Stimulated activated effector memory CD8-positive, alpha-beta T cell treated with anti-CD3 and anti-CD28 coated beads, Interleukin-12 subunit alpha, Interleukin-12 subunit beta, amount 100 ng/mL, for 72 hours (primary cell): ENCODE data around the gene ZMIZ1.
A peak's percentile ranks its signal among the peaks of the same experiment; 100 is the strongest.

Experiments
- ATAC-seq: fragments of 150-1000 bp; cut with Tn5 transposase; 2 replicates; pipeline ENCODE4 v1.10.0; 2021
- DNase-seq, 2 donors: peaks; one replicate each; pipeline ENCODE4 v3.0.0; 2021 to 2022; ENCODE audit warnings: low spot score in 2 of 2
- H3K27ac Mint-ChIP-seq: one replicate; pipeline ENCODE4 v1.8.0; 2022; ENCODE audit warnings: mild to moderate bottlenecking, mixed read lengths
- H3K36me3 Mint-ChIP-seq: one replicate; pipeline ENCODE4 v1.8.0; 2022; ENCODE audit warnings: mild to moderate bottlenecking, mixed read lengths
- H3K4me1 Mint-ChIP-seq: one replicate; pipeline ENCODE4 v1.8.0; 2022; ENCODE audit warnings: mixed read lengths
- H3K4me3 Mint-ChIP-seq: one replicate; pipeline ENCODE4 v1.8.0; 2022; ENCODE audit warnings: mild to moderate bottlenecking, mixed read lengths
- H3K9me3 Mint-ChIP-seq: one replicate; pipeline ENCODE4 v1.8.0; 2022; ENCODE audit warnings: mixed read lengths

The ZMIZ1 gene

DNA sequence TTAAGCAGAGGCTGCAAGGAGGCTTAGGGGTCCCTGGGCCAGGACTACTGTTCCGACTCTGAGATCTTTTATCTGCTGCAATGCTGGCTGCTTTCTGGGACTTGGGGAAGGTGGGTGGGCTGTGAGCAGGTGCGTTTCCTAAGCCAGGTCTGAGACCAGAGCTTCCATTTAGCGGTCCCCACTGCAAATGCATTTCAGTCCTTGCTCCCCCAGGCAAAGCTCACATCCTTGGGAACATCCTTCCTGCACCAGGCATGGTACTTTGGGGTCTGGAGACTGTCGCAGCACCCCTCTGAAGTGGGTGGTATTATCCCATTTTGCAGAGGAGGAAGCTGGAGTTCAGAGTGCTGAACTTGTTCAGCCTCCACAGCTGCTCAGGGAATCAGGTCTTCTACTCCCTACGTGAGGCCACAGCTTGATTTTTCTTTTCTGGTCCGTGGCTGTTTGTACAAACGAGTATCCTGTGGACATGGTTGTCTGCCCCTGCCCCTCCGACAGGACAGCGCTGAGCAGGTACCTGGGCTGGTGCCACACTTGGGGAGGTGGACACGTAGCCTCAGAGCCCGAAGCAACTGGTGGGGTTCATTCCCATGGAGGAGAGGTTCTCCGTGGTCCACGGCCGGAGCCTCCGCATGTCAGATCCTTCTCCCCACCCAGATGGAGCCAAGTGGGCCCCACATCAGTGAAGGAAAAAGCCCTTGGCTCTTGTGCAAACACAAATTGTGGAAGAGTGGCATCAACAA, 20.0 kb downstream of the ZMIZ1 start:
- Mint-ChIP-seq H3K9me3 (no peaks in the 10 kb centered on the region), H3K4me1 (peaks cover 51% of the 10 kb centered on the region), H3K27ac (peak overlapping the region; percentile 30), H3K4me3 (no peak overlapping the region), H3K36me3 (no peaks in the 10 kb centered on the region)
- DNase-seq (no peak), ATAC-seq (no peak)

DNA sequence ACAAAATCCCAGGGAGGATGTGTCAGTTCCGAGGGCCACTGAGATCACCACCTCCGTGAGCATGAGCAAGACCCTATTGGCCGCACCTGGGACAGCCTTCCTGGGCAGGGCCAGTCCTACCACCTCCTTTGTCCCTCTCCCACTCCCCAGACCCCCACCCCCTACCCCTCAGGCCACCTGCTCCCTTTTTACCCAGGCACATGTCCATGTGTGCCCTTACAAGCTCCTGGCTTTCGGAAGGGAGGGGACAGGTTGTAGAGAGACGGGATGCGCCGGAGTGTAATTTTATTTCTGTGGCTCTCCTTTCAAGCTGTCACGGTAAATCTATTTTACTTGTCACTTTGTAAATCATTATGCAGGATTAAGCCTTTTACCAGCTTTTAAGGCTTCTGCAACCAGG, 20.9 kb downstream of the ZMIZ1 start:
- DNase-seq (no peak), ATAC-seq (no peak)
- Mint-ChIP-seq H3K36me3 (no peaks in the 10 kb centered on the region), H3K4me3 (no peak overlapping the region), H3K27ac (peak overlapping the region; percentile 30), H3K9me3 (no peaks in the 10 kb centered on the region), H3K4me1 (peaks cover 43% of the 10 kb centered on the region)

DNA sequence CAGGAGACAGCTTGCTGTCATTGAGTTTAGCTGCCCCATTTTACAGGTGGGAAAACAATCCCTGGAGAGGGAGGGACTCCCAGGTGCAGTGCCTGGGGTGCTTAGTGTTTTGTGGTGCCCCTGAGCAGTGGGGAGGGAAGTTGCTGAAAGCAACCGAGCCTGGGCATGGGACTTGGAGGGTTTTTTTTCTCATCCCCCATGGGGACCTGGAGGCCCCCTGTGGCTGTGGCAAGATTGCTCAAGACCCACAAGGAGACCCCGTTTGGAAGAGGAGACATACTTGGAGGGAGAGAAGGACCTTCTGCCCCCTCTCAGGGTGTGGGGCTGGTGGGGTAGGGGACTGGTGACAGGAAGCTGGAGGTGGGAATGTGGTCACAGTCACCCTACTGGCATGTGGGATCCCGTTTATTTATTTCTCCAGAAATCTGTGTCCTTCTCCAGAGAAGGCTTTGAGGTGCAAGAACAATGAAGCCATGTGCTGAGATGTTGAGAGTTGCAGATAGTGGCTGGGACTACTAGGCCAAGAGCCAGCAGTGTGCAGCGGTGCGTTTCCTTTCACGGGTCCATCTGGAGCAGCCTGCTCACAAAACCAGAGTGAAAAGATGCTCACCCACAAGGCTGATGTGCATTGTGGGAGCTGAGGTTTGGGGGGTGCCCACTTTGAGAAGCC, 21.5 kb downstream of the ZMIZ1 start:
- ATAC-seq (no peak), DNase-seq (no peak)
- peak overlapping the region; percentile 27 for H3K27ac Mint-ChIP-seq
- peaks cover 39% of the 10 kb centered on the region for H3K4me1 Mint-ChIP-seq
- H3K4me3 Mint-ChIP-seq, result no peak overlapping the region
- no peaks in the 10 kb centered on the region for H3K9me3 Mint-ChIP-seq
- H3K36me3 Mint-ChIP-seq, result no peaks in the 10 kb centered on the region

DNA sequence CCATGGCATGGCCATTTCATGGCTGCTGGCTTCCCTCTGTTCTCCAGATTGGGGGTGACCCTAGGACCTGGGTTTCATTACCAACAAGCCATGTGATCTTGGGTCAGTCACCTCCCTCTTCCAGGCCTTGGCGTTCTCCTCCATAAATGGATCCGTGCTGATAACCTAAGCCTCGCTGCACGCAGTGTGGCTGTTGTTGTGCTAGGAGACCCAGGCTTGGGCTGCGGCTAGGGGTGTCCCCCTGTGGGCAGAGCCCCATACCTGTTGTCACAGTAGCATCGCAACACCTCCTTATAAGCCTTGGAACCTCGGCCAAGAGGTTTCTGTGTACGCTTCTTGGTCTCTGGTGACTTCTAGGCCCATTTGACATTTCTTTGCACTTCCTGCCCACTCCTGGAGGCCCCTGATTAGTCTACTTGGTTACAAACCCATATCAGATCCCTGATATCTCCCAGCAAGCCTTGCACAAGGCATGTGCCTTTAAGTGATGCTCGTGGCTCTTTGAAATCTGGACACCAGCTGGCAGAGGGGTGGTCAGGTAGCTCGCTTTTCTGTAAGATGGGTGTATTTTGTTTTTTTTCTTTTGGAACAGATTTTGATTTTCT, 23.6 kb downstream of the ZMIZ1 start:
- H3K9me3 Mint-ChIP-seq, result no peaks in the 10 kb centered on the region
- no peak overlapping the region for H3K27ac Mint-ChIP-seq
- no peaks in the 10 kb centered on the region for H3K36me3 Mint-ChIP-seq
- DNase-seq, result no peak
- H3K4me1 Mint-ChIP-seq, result peaks cover 33% of the 10 kb centered on the region
- no peak overlapping the region for H3K4me3 Mint-ChIP-seq
- no peak for ATAC-seq

DNA sequence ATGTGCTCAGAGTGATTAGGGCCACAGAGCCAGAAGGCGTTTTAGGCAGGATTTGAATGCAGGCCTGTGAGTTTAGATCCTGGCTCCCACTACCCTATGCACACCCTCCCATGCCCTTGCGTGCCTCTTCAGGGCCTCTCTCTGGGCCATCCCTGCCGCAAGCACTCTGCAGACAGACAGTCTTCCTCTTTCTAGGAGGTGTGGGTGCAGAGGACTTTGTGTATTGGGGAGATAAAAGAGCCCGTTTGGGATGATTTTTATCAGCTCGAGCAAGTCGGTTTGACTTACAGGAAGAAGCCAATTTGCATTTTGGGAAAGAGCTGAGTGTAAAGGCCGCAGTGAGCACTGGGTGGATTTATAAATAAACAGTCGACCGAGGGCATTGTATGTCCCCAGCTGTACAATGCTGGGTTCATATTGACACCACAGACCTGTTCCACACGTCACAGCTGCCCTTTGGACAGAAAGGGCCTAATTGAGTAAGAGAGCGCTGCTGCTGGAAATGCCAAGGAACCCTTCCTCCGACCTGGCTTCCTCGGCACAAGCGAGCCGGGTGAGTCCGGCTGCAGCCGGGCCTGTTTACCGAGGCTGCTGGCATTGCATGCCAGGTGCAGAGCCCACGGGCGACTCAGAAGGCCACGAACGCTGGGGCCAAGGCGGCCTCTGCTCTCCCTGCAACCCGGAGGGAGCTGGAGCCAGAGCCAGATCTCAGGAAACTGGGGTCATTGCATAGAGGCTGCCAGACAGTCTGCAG, 25.1 kb downstream of the ZMIZ1 start:
- Mint-ChIP-seq H3K9me3 (no peaks in the 10 kb centered on the region), H3K27ac (no peak overlapping the region), H3K36me3 (no peaks in the 10 kb centered on the region), H3K4me1 (peaks cover 39% of the 10 kb centered on the region), H3K4me3 (no peak overlapping the region)
- ATAC-seq (no peak), DNase-seq (no peak)

DNA sequence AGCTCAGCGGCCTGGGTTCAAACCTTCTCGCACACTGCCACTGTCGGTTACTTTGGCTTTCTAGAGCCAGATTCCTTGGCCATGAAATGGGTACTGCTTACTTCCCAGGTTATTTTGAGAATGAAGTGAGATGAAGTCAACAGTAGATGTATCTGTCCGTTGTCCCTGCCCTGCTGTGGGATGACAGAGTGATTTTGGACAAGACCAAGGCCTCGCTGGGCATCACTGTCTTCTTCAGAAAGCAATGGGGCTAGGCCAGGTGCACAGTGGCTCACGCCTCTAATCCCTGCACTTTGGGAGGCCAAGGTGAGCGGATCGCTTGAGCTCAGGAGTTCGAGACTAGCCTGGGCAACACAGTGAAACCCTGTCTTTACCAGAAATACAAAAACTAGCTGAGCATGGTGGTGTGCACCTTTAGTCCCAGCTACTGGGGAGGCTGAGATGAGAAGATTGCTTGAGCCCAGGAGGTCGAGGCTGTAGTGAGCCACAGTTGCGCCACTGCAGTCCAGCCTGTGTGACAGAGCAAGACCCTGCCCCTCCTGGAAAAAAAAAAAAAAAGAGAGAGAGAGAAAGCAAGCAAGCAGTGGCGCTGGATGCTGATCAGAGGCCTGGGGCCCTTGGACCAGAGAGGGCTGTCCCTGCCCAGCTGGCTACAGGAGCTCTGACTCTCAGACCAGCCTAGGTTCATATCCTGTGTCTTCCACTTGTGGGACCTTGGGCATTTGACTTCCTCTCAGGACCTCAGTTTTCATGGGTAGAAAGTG, 25.8 kb downstream of the ZMIZ1 start:
- H3K27ac Mint-ChIP-seq, result no peak overlapping the region
- no peak for ATAC-seq
- no peak overlapping the region for H3K4me3 Mint-ChIP-seq
- H3K4me1 Mint-ChIP-seq, result peaks cover 34% of the 10 kb centered on the region
- no peak for DNase-seq
- H3K36me3 Mint-ChIP-seq, result no peaks in the 10 kb centered on the region
- no peaks in the 10 kb centered on the region for H3K9me3 Mint-ChIP-seq

DNA sequence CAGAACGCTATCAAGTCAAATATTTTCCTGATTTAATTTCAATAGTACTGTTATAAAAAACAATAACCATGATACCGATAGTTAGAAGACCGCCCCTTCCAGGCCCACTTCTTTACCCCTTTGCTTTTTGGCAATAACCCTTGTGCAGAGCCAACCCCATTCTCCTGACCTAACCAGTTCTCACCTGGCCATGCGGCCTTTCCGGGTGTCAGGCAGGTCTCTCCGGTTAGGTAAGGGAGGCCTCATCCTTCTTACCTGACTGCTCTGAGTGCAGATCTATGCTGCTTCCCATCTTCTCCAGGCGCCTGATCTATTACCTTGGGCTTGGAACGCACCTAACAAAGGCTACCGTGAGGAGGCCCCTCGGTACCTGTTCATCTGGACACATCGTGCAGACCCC, 26.6 kb downstream of the ZMIZ1 start:
- no peaks in the 10 kb centered on the region for H3K9me3 Mint-ChIP-seq
- no peaks in the 10 kb centered on the region for H3K36me3 Mint-ChIP-seq
- H3K4me3 Mint-ChIP-seq, result no peak overlapping the region
- H3K27ac Mint-ChIP-seq, result no peak overlapping the region
- ATAC-seq (no peak), DNase-seq (no peak)
- H3K4me1 Mint-ChIP-seq, result peaks cover 32% of the 10 kb centered on the region

- Mint-ChIP-seq H3K4me1 (peaks cover 36% of the 10 kb centered on the region), H3K36me3 (no peaks in the 10 kb centered on the region), H3K27ac (no peak overlapping the region), H3K4me3 (no peak overlapping the region), H3K9me3 (no peaks in the 10 kb centered on the region)
- ATAC-seq (no peak), DNase-seq (no peak)
These were observed 27.7 kb downstream of the ZMIZ1 start for GRCh38 chr10:79096514-79096913.

DNA sequence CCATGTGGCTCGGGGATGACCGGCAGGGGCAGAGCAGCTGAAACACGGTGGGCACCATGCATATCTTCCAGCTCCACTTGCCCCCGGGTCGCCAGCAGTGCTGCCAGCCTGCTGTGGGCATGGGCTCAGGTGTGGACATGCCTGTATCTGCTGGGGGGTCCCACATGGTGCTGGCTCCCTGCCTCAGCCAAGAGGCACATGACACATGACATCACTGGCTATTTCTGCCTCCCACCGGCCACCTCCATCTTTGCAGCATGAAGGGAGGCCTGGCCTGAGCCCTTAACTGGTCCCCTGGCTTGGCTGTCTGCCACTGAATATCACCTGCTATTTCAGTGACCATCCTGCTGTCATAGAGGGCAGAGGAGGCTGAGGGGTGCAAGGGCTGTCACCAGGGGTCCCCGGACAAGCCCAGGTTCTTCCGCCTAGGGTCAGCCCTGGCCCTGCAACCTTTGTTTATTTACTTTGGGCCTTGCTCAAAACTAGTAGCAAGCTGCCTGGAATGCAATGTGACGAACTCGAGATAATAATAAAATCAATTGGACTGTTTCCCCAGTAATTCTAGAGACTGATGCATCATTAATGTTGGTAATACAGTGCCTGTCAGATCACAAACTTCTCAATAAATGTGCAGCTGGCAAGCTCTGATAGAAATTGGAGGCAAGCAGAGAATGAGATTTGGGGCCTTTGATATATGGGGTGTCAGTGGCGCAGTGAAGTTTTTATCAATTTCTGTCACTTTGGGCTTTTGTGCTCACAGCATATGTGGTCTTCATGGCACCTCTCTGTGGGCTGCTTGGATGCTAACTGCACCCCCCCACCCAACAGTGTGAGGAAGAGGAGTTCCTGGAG, 28.5 kb downstream of the ZMIZ1 start:
- H3K27ac Mint-ChIP-seq, result no peak overlapping the region
- no peak for ATAC-seq

GRCh38 chr10:79098061-79098460, 29.3 kb downstream of the ZMIZ1 start:
- ATAC-seq (no peak), DNase-seq (no peak)
- Mint-ChIP-seq H3K4me1 (peaks cover 47% of the 10 kb centered on the region), H3K27ac (no peak overlapping the region), H3K36me3 (no peaks in the 10 kb centered on the region), H3K4me3 (no peak overlapping the region), H3K9me3 (no peaks in the 10 kb centered on the region)

More for the DNA sequence above, 28.5 kb downstream of the ZMIZ1 start:
- H3K36me3 Mint-ChIP-seq, result no peaks in the 10 kb centered on the region
- peaks cover 39% of the 10 kb centered on the region for H3K4me1 Mint-ChIP-seq
- no peaks in the 10 kb centered on the region for H3K9me3 Mint-ChIP-seq
- DNase-seq, result no peak
- no peak overlapping the region for H3K4me3 Mint-ChIP-seq

- no peak for DNase-seq
- Mint-ChIP-seq H3K9me3 (no peaks in the 10 kb centered on the region), H3K4me3 (no peak overlapping the region), H3K4me1 (peaks cover 52% of the 10 kb centered on the region), H3K36me3 (no peaks in the 10 kb centered on the region), H3K27ac (no peak overlapping the region)
- ATAC-seq, result no peak
These were observed 29.8 kb downstream of the ZMIZ1 start for GRCh38 chr10:79098596-79099015.

GRCh38 chr10:79099898-79100448, 31.2 kb downstream of the ZMIZ1 start:
- ATAC-seq, result no peak
- no peak overlapping the region for H3K4me3 Mint-ChIP-seq
- peak overlapping the region; percentile 52 for H3K27ac Mint-ChIP-seq
- H3K9me3 Mint-ChIP-seq, result no peaks in the 10 kb centered on the region
- DNase-seq, result no peak
- no peaks in the 10 kb centered on the region for H3K36me3 Mint-ChIP-seq
- peaks cover 66% of the 10 kb centered on the region for H3K4me1 Mint-ChIP-seq

GRCh38 chr10:79100771-79101170, 32.0 kb downstream of the ZMIZ1 start:
- peak overlapping the region; percentile 60 for H3K27ac Mint-ChIP-seq
- ATAC-seq, result no peak

More at GRCh38 chr10:79100771-79101170, 32.0 kb downstream of the ZMIZ1 start:
- H3K9me3 Mint-ChIP-seq, result no peaks in the 10 kb centered on the region
- no peak overlapping the region for H3K4me3 Mint-ChIP-seq
- H3K4me1 Mint-ChIP-seq, result peaks cover 71% of the 10 kb centered on the region
- H3K36me3 Mint-ChIP-seq, result no peaks in the 10 kb centered on the region
- DNase-seq, result no peak
